Neuron (in vitro differentiated cells): Measurements from ENCODE around the gene MED9.

Source experiments
- H2AFZ ChIP-seq: one replicate; pipeline ENCODE4 v1.6.1; 2013; ENCODE audit warnings: low read depth, mild to moderate bottlenecking, inconsistent platforms, low read length, moderate library complexity
- H3K27me3 ChIP-seq: one replicate; pipeline ENCODE4 v1.6.1; 2013; ENCODE audit warnings: low read length; ENCODE audit not compliant: insufficient read depth
- H3K36me3 ChIP-seq: one replicate; pipeline ENCODE4 v1.6.1; 2013; ENCODE audit warnings: low read length; ENCODE audit not compliant: insufficient read depth
- H3K4me1 ChIP-seq: one replicate; pipeline ENCODE4 v1.6.1; 2013; ENCODE audit warnings: low read length; ENCODE audit not compliant: insufficient read depth
- H3K4me3 ChIP-seq: 2 replicates; pipeline ENCODE4 v1.5.1; 2013; ENCODE audit warnings: mild to moderate bottlenecking, low read length, moderate library complexity
- H3K9me3 ChIP-seq: one replicate; pipeline ENCODE4 v1.6.1; 2013; ENCODE audit warnings: low read length

Gene MED9

GRCh38 chr17:17537311-17538099 is 60.7 kb downstream of the MED9 start:
- Histone ChIP-seq H3K4me3 (no peak overlapping the region), H3K4me1 (peaks cover 6% of the 10 kb centered on the region), H3K9me3 (no peaks in the 10 kb centered on the region), H3K27me3 (no peaks in the 10 kb centered on the region), H3K36me3 (no peaks in the 10 kb centered on the region), H2AFZ (no peak overlapping the region)

GRCh38 chr17:17538417-17539391 is 61.9 kb downstream of the MED9 start:
- Histone ChIP-seq H3K27me3 (no peaks in the 10 kb centered on the region), H3K36me3 (no peaks in the 10 kb centered on the region), H3K4me3 (no peak overlapping the region), H3K9me3 (no peaks in the 10 kb centered on the region), H2AFZ (no peak overlapping the region), H3K4me1 (peaks cover 6% of the 10 kb centered on the region)

GRCh38 chr17:17539591-17539990 is 62.8 kb downstream of the MED9 start:
- no peak overlapping the region for H2AFZ ChIP-seq
- no peaks in the 10 kb centered on the region for H3K27me3 ChIP-seq
- no peaks in the 10 kb centered on the region for H3K9me3 ChIP-seq
- peaks cover 6% of the 10 kb centered on the region for H3K4me1 ChIP-seq
- no peak overlapping the region for H3K4me3 ChIP-seq
- no peaks in the 10 kb centered on the region for H3K36me3 ChIP-seq

- Histone ChIP-seq H3K4me1 (peaks cover 6% of the 10 kb centered on the region), H3K9me3 (no peaks in the 10 kb centered on the region), H3K36me3 (no peaks in the 10 kb centered on the region), H2AFZ (no peak overlapping the region), H3K27me3 (no peaks in the 10 kb centered on the region), H3K4me3 (no peak overlapping the region)
These were observed 63.6 kb downstream of the MED9 start for GRCh38 chr17:17540278-17540906.

GRCh38 chr17:17540935-17541639 is 64.3 kb downstream of the MED9 start:
- no peaks in the 10 kb centered on the region for H3K27me3 ChIP-seq
- no peaks in the 10 kb centered on the region for H3K9me3 ChIP-seq
- no peaks in the 10 kb centered on the region for H3K36me3 ChIP-seq
- no peak overlapping the region for H2AFZ ChIP-seq
- peaks cover 6% of the 10 kb centered on the region for H3K4me1 ChIP-seq
- no peak overlapping the region for H3K4me3 ChIP-seq

GRCh38 chr17:17541640-17542001 is 64.8 kb downstream of the MED9 start:
- Histone ChIP-seq H3K4me3 (no peak overlapping the region), H3K4me1 (peaks cover 6% of the 10 kb centered on the region), H3K9me3 (no peaks in the 10 kb centered on the region), H3K36me3 (no peaks in the 10 kb centered on the region), H3K27me3 (no peaks in the 10 kb centered on the region), H2AFZ (no peak overlapping the region)
